ENCODE results near the gene FAM24A. TPM values are rescaled to one million over a fixed set of nuclear protein-coding genes. Genes with fewer than 3 reads are reported as not detected.
A peak's percentile ranks its signal among the peaks of the same experiment; 100 is the strongest.

The FAM24A gene, protein sequence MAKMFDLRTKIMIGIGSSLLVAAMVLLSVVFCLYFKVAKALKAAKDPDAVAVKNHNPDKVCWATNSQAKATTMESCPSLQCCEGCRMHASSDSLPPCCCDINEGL
- not detected for total RNA-seq (ENCODE audit: unreplicated experiment)
- long read RNA-seq, result 0 reads

DNA sequence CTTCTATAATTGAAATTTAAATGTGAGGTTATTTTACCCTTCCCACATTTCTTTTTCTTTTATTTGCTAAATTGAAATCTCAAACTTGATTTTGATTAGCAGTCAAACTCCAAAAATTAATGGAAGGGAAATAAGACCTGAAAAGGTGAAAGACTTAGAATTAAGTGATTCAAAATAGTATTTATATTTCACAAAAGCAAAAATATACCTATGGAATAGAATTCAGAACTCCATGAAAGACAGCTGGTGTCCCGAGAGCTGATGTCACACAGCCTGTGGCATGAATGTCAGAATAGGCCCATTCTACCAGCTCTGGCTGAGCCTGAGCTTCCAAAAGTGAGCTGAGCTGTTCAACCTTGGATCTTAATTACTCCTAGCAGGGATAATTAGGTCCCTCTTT, at the start of gene FAM24A:
Gene FAM24A (plus strand): TSS at position 301 of the 400 bp plus-strand sequence. CDS start 1,025 bp downstream, outside the sequence.
- H3K36me3 Mint-ChIP-seq (ENCODE audit: low read depth, unreplicated experiment), result no peaks in the 10 kb centered on the region
- H3K27ac Mint-ChIP-seq (ENCODE audit: unreplicated experiment), result no peak within 1 kb of the TSS
- peaks cover 1% of the 10 kb centered on the region for H3K27me3 Mint-ChIP-seq (ENCODE audit: unreplicated experiment)

DNA sequence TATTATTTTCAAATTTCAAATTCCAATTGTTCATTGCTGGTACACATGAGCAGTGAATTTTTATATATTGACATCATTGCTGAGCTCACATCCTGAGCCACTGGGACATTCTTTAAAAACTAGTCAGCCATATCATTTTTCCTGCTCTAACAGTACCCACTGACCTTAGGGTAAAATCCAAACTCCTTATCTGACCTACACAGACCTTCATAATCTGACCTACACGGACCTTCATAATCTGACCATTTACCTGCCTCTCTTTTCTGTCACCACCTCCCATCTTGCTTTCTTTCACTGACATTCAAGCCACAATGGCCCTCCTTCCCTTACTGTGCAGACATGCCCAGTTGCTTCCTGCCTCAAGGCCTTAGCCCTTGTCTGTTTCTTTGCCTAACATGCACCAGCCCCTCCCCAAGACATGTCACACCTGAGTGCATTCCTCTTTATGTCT, 48.7 kb upstream of the FAM24A start:
- peaks cover 2% of the 10 kb centered on the region for H3K36me3 Mint-ChIP-seq (ENCODE audit: low read depth, unreplicated experiment)
- peaks cover 2% of the 10 kb centered on the region for H3K9me3 Mint-ChIP-seq (ENCODE audit: unreplicated experiment)
- peaks cover 4% of the 10 kb centered on the region for H3K4me1 Mint-ChIP-seq (ENCODE audit: unreplicated experiment)
- TF ChIP-seq, protein P1, sequence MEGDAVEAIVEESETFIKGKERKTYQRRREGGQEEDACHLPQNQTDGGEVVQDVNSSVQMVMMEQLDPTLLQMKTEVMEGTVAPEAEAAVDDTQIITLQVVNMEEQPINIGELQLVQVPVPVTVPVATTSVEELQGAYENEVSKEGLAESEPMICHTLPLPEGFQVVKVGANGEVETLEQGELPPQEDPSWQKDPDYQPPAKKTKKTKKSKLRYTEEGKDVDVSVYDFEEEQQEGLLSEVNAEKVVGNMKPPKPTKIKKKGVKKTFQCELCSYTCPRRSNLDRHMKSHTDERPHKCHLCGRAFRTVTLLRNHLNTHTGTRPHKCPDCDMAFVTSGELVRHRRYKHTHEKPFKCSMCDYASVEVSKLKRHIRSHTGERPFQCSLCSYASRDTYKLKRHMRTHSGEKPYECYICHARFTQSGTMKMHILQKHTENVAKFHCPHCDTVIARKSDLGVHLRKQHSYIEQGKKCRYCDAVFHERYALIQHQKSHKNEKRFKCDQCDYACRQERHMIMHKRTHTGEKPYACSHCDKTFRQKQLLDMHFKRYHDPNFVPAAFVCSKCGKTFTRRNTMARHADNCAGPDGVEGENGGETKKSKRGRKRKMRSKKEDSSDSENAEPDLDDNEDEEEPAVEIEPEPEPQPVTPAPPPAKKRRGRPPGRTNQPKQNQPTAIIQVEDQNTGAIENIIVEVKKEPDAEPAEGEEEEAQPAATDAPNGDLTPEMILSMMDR (IDR thresholded peaks at IDR 0.05; ENCODE audit: unreplicated experiment), result no peak
- H3K27me3 Mint-ChIP-seq (ENCODE audit: unreplicated experiment), result no peaks in the 10 kb centered on the region
- H3K27ac Mint-ChIP-seq (ENCODE audit: unreplicated experiment), result peak overlapping the region; percentile 39
- H3K4me3 Mint-ChIP-seq (ENCODE audit: unreplicated experiment), result no peak overlapping the region
- no peak for DNase-seq (ENCODE audit: low spot score)

More for the DNA sequence above, at the start of gene FAM24A:
- H3K4me3 Mint-ChIP-seq (ENCODE audit: unreplicated experiment), result no peak within 1 kb of the TSS
- H3K4me1 Mint-ChIP-seq (ENCODE audit: unreplicated experiment), result no peaks in the 10 kb centered on the region
- DNase-seq (ENCODE audit: low spot score), result no peak
- TF ChIP-seq, protein P1 (IDR thresholded peaks at IDR 0.05; ENCODE audit: unreplicated experiment), result no peak
- H3K9me3 Mint-ChIP-seq (ENCODE audit: unreplicated experiment), result no peaks in the 10 kb centered on the region

DNA sequence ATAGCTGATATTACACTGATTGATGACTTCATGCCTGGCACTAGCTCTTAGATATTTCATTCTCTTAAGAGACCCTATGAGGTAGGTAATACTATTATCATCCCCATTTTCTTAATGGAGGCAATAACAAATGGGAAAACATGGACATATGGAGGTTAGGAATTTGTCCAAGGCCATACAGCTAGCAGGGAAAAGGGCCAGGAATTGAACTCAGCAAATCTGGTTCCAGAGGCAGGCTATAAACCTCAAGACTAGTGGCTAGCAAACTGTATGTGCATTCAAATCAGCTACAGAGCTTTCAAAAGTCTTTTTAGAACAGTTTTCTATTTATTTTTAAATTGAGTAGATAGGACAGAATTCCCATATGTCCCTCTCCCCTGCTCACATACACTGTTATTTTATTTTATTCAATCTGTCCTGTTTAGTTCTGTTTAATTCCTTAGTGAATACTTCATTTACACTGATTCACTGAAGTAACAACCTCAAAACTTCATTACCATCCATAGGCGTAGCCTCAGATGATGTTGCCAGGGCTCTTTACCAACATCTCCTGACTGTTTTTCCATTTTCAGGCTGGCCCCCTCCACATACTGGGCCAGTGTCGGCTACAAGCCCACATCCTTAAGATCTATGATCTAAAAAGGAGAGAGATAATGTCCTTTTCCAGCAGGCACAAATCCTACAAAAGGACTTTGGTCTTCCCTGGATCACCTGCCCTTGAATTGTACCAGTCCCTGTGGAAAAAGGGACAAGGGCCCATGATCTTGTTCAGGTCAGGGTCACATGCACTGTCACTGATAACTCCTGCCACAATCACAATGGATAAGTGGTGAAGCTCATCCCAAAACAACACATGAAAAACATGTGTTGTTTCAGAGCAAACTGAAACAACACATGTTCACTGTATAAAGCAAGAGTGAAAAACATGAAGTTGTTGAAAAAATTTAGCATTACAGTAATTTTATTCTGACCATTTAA, 46.9 kb upstream of the FAM24A start:
- H3K4me1 Mint-ChIP-seq (ENCODE audit: unreplicated experiment), result peaks cover 4% of the 10 kb centered on the region
- no peak for DNase-seq (ENCODE audit: low spot score)
- TF ChIP-seq, protein P1 (IDR thresholded peaks at IDR 0.05; ENCODE audit: unreplicated experiment), result no peak
- H3K36me3 Mint-ChIP-seq (ENCODE audit: low read depth, unreplicated experiment), result peaks cover 6% of the 10 kb centered on the region
- peaks cover 4% of the 10 kb centered on the region for H3K9me3 Mint-ChIP-seq (ENCODE audit: unreplicated experiment)
- no peak overlapping the region for H3K27ac Mint-ChIP-seq (ENCODE audit: unreplicated experiment)
- no peak overlapping the region for H3K4me3 Mint-ChIP-seq (ENCODE audit: unreplicated experiment)
- no peaks in the 10 kb centered on the region for H3K27me3 Mint-ChIP-seq (ENCODE audit: unreplicated experiment)

DNA sequence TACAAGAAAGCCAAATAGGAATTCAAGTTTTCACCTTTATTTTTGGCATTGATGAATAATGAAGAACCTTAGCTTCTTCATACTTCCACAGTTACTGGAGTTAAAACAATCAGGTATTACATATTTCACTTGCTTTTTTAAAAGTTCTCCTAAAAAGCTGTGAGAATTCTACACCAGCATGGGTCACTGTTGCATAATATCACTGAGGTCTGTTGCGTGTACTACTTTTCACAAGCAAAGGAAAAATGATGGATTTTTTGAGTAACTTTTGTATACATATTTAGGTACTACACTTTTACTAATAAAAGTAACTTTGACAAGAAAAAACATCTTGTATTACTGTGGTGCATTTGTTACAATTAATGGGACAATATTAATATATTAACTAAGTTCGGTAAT, 46.2 kb upstream of the FAM24A start:
- Mint-ChIP-seq H3K9me3 (ENCODE audit: unreplicated experiment) (peaks cover 4% of the 10 kb centered on the region), H3K4me3 (ENCODE audit: unreplicated experiment) (no peak overlapping the region), H3K36me3 (ENCODE audit: low read depth, unreplicated experiment) (peaks cover 6% of the 10 kb centered on the region), H3K27me3 (ENCODE audit: unreplicated experiment) (no peaks in the 10 kb centered on the region), H3K27ac (ENCODE audit: unreplicated experiment) (no peak overlapping the region), H3K4me1 (ENCODE audit: unreplicated experiment) (peaks cover 4% of the 10 kb centered on the region)
- no peak for DNase-seq (ENCODE audit: low spot score)
- TF ChIP-seq, protein P1 (IDR thresholded peaks at IDR 0.05; ENCODE audit: unreplicated experiment), result no peak

Measured in endothelial cell (in vitro differentiated cells).